ENCODE measurements around the gene ATP11C. TPM values are rescaled to one million over a fixed set of nuclear protein-coding genes. Genes with fewer than 3 reads are reported as not detected.

Gene ATP11C
- total RNA-seq, 1 experiment from 2014 or later, result 19.4 TPM

GRCh38 chrX:139844884-139845283, 88.0 kb downstream of the ATP11C start:
- Histone ChIP-seq H3K9ac (ENCODE audit: low read length) (no peak overlapping the region), H3K4me1 (ENCODE audit: control insufficient read depth in 1 of 2, insufficient read depth in 2 of 2, low read length in 2 of 2) (no peaks in the 10 kb centered on the region), H3K36me3 (ENCODE audit: control insufficient read depth in 1 of 2, insufficient read depth in 2 of 2, low read length in 2 of 2) (no peaks in the 10 kb centered on the region), H2AFZ (ENCODE audit: low read depth, low read length, poor library complexity, severe bottlenecking) (no peak overlapping the region), H3K27me3 (ENCODE audit: insufficient read depth, low read length) (no peaks in the 10 kb centered on the region), H3K9me2 (ENCODE audit: insufficient read depth) (no peaks in the 10 kb centered on the region), H3K79me2 (ENCODE audit: insufficient read depth, low read length) (no peaks in the 10 kb centered on the region), H4K20me1 (ENCODE audit: insufficient read depth) (no peaks in the 10 kb centered on the region), H3K27ac (ENCODE audit: low read depth, low read length) (no peak overlapping the region), H3K9me3 (ENCODE audit: control insufficient read depth in 1 of 2, insufficient read depth in 1 of 2, low read depth in 1 of 2, low read length in 2 of 2) (no peaks in the 10 kb centered on the region), H3K4me3 (replicated peaks in 1 of 2; ENCODE audit: low read depth in 1 of 2, low read length in 2 of 2) (no peak overlapping the region), H3K4me2 (ENCODE audit: low read length) (no peak overlapping the region)
- DNase-seq (ENCODE audit: low read depth, low spot score) (no peak), ATAC-seq (no peak)
- RAD21 ChIA-PET (ENCODE audit: low non-redundant PET in 1 of 2, low total read pairs in 2 of 2, uncharacterized antibody in 2 of 2, unreplicated experiment in 2 of 2), result no interaction called here
- POLR2A ChIA-PET, result no interaction called here
- BruUV-seq (replicated peaks), result no TSS peak
- intact Hi-C loops (cut with micrococcal nuclease), result no loop called here
- CTCF ChIA-PET, result no interaction called here
- no peak for TF ChIP-seq CBX3 (IDR thresholded peaks at IDR 0.05; ENCODE audit: low read depth)
- TF ChIP-seq SIN3A (IDR thresholded peaks at IDR 0.05; ENCODE audit: low read depth), result no peak
- TF ChIP-seq RAD21 (IDR thresholded peaks at IDR 0.05; ENCODE audit: low read depth), result no peak
- no peak for TF ChIP-seq EZH2phosphoT487 (IDR thresholded peaks at IDR 0.05; ENCODE audit: borderline replicate concordance)
- TF ChIP-seq MAX (IDR thresholded peaks at IDR 0.05), result no peak
- TF ChIP-seq, protein P1, sequence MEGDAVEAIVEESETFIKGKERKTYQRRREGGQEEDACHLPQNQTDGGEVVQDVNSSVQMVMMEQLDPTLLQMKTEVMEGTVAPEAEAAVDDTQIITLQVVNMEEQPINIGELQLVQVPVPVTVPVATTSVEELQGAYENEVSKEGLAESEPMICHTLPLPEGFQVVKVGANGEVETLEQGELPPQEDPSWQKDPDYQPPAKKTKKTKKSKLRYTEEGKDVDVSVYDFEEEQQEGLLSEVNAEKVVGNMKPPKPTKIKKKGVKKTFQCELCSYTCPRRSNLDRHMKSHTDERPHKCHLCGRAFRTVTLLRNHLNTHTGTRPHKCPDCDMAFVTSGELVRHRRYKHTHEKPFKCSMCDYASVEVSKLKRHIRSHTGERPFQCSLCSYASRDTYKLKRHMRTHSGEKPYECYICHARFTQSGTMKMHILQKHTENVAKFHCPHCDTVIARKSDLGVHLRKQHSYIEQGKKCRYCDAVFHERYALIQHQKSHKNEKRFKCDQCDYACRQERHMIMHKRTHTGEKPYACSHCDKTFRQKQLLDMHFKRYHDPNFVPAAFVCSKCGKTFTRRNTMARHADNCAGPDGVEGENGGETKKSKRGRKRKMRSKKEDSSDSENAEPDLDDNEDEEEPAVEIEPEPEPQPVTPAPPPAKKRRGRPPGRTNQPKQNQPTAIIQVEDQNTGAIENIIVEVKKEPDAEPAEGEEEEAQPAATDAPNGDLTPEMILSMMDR (IDR thresholded peaks at IDR 0.05 in 2 of 3, conservative IDR thresholded peaks at IDR 0.05 in 1 of 3; ENCODE audit: borderline replicate concordance in 1 of 3, insufficient read depth in 1 of 3, low read depth in 2 of 3, low read length in 2 of 3), result no peak
- no peak for TF ChIP-seq SRF (IDR thresholded peaks at IDR 0.05; ENCODE audit: low read depth)
- TF ChIP-seq POLR2AphosphoS5 (IDR thresholded peaks at IDR 0.05; ENCODE audit: low read depth, low read length), result no peak
- TF ChIP-seq, protein P2, sequence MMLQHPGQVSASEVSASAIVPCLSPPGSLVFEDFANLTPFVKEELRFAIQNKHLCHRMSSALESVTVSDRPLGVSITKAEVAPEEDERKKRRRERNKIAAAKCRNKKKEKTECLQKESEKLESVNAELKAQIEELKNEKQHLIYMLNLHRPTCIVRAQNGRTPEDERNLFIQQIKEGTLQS (IDR thresholded peaks at IDR 0.05), result no peak

DNA sequence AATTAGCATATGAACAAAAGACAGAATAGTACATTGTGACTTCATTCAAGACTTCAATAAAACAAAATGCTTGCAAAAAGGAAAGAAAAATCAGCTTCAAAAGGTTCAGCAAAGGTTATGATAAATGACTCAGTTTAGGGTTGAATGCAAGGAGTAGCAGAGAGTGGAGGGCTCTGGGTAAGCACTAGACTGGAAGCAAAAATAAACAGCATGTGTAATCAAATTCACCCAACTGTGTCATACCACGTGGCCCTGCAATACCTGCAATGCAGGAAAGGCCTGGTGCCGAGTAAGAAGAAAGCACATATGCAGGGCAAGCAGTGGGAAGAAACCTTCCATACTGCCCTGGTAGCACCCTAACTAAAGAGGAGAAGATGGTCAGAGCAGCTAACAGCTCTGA, 88.7 kb downstream of the ATP11C start:
- ChIA-PET CTCF (no interaction called here), POLR2A (no interaction called here), RAD21 (ENCODE audit: low non-redundant PET in 1 of 2, low total read pairs in 2 of 2, uncharacterized antibody in 2 of 2, unreplicated experiment in 2 of 2) (no interaction called here)
- H4K20me1 ChIP-seq (ENCODE audit: insufficient read depth), result no peaks in the 10 kb centered on the region
- ATAC-seq (no peak), DNase-seq (ENCODE audit: low read depth, low spot score) (no peak)
- no peak overlapping the region for H3K4me3 ChIP-seq (replicated peaks in 1 of 2; ENCODE audit: low read depth in 1 of 2, low read length in 2 of 2)
- H3K27me3 ChIP-seq (ENCODE audit: insufficient read depth, low read length), result no peaks in the 10 kb centered on the region
- intact Hi-C loops (cut with micrococcal nuclease), result no loop called here
- no peak overlapping the region for H3K9ac ChIP-seq (ENCODE audit: low read length)
- TF ChIP-seq CEBPB (IDR thresholded peaks at IDR 0.05; ENCODE audit: low read depth) (no peak), SRF (IDR thresholded peaks at IDR 0.05; ENCODE audit: low read depth) (no peak), TCF7L2 (IDR thresholded peaks at IDR 0.05; ENCODE audit: borderline replicate concordance, extremely low read depth, insufficient read depth, insufficient read length) (no peak), POLR2A (IDR thresholded peaks at IDR 0.05; ENCODE audit: borderline replicate concordance, extremely low read depth, insufficient read depth, insufficient read length) (no peak), RAD21 (IDR thresholded peaks at IDR 0.05; ENCODE audit: low read depth) (no peak), EZH2 (IDR thresholded peaks at IDR 0.05) (no peak), POLR2AphosphoS5 (IDR thresholded peaks at IDR 0.05; ENCODE audit: low read depth, low read length) (no peak), REST (IDR thresholded peaks at IDR 0.05; ENCODE audit: low read depth) (no peak), MAX (IDR thresholded peaks at IDR 0.05) (no peak)
- no peaks in the 10 kb centered on the region for H3K79me2 ChIP-seq (ENCODE audit: insufficient read depth, low read length)
- H3K9me3 ChIP-seq (ENCODE audit: control insufficient read depth in 1 of 2, insufficient read depth in 1 of 2, low read depth in 1 of 2, low read length in 2 of 2), result no peaks in the 10 kb centered on the region
- no peak overlapping the region for H3K27ac ChIP-seq (ENCODE audit: low read depth, low read length)
- no TSS peak for BruUV-seq (replicated peaks)
- no peaks in the 10 kb centered on the region for H3K36me3 ChIP-seq (ENCODE audit: control insufficient read depth in 1 of 2, insufficient read depth in 2 of 2, low read length in 2 of 2)
- no peak overlapping the region for H2AFZ ChIP-seq (ENCODE audit: low read depth, low read length, poor library complexity, severe bottlenecking)
- H3K9me2 ChIP-seq (ENCODE audit: insufficient read depth), result no peaks in the 10 kb centered on the region
- H3K4me2 ChIP-seq (ENCODE audit: low read length), result no peak overlapping the region
- H3K4me1 ChIP-seq (ENCODE audit: control insufficient read depth in 1 of 2, insufficient read depth in 2 of 2, low read length in 2 of 2), result no peaks in the 10 kb centered on the region

Data from HCT116 (cell line).